Neural progenitor cell (in vitro differentiated cells): ENCODE measurements around the gene ADGRA3. TPM values are rescaled to one million over a fixed set of nuclear protein-coding genes. Genes with fewer than 3 reads are reported as not detected.

Source experiments
- DNase-seq: peaks from one replicate; pipeline ENCODE4 v3.0.0-alpha.2; 2016; ENCODE audit warnings: low spot score
- H2AFZ ChIP-seq: fragments of 200-600 bp; sonication (generic); replicated peaks from 2 replicates; pipeline ENCODE4 v1.6.1; 2016; ENCODE audit warnings: antibody characterized with exemption
- H3F3A ChIP-seq: fragments of 200-600 bp; sonication (generic); 2 replicates; pipeline ENCODE4 v1.6.1; 2016; ENCODE audit warnings: antibody characterized with exemption, low read depth
- H3K27ac ChIP-seq: fragments of 200-600 bp; sonication (generic); 2 replicates; pipeline ENCODE4 v1.5.1; 2016; ENCODE audit warnings: mild to moderate bottlenecking
- H3K27me3 ChIP-seq: fragments of 200-600 bp; sonication (generic); 2 replicates; pipeline ENCODE4 v1.6.1; 2016; ENCODE audit warnings: mild to moderate bottlenecking, moderate library complexity
- H3K36me3 ChIP-seq: fragments of 200-600 bp; sonication (generic); 2 replicates; pipeline ENCODE4 v1.5.1; 2016
- H3K4me1 ChIP-seq: fragments of 200-600 bp; sonication (generic); 2 replicates; pipeline ENCODE4 v1.6.1; 2016; ENCODE audit warnings: mixed run types
- H3K4me2 ChIP-seq: fragments of 200-600 bp; sonication (generic); 2 replicates; pipeline ENCODE4 v1.6.1; 2016
- H3K4me3 ChIP-seq: fragments of 200-600 bp; sonication (generic); 2 replicates; pipeline ENCODE4 v1.5.1; 2016
- H3K79me2 ChIP-seq: fragments of 200-600 bp; sonication (generic); 2 replicates; pipeline ENCODE4 v1.6.1; 2016; ENCODE audit warnings: low read depth
- H3K9ac ChIP-seq: fragments of 200-600 bp; sonication (generic); 2 replicates; pipeline ENCODE4 v1.6.1; 2016
- H3K9me3 ChIP-seq: fragments of 200-600 bp; sonication (generic); 2 replicates; pipeline ENCODE4 v1.5.1; 2016; ENCODE audit warnings: low read depth
- H4K20me1 ChIP-seq: fragments of 200-600 bp; sonication (generic); 2 replicates; pipeline ENCODE4 v1.6.1; 2016; ENCODE audit warnings: low read depth
- H3K27ac Mint-ChIP-seq: 3 replicates; pipeline ENCODE4 v1.8.0; 2021; ENCODE audit warnings: mixed read lengths
- H3K27me3 Mint-ChIP-seq: 2 replicates; pipeline ENCODE4 v1.8.0; 2022; ENCODE audit warnings: low read depth, mild to moderate bottlenecking, inconsistent platforms, moderate library complexity, mixed read lengths; ENCODE audit not compliant: insufficient read depth
- H3K36me3 Mint-ChIP-seq: 3 replicates; pipeline ENCODE4 v1.8.0; 2021; ENCODE audit warnings: mixed read lengths
- H3K4me1 Mint-ChIP-seq: 3 replicates; pipeline ENCODE4 v1.8.0; 2021; ENCODE audit warnings: mixed read lengths
- H3K4me3 Mint-ChIP-seq: 3 replicates; pipeline ENCODE4 v1.8.0; 2021; ENCODE audit warnings: mild to moderate bottlenecking, moderate library complexity, mixed read lengths
- H3K9me3 Mint-ChIP-seq: 3 replicates; pipeline ENCODE4 v1.8.0; 2020; ENCODE audit warnings: mixed read lengths
- EZH2 ChIP-seq: fragments of 200-600 bp; sonication (generic); IDR thresholded peaks from 2 replicates; pipeline ENCODE4 v1.6.1; 2017; ENCODE audit warnings: antibody characterized with exemption, mild to moderate bottlenecking, moderate library complexity
- EZH2phosphoT487 ChIP-seq: fragments of 200-600 bp; sonication (generic); IDR thresholded peaks from 2 replicates; pipeline ENCODE4 v1.6.1; 2017; ENCODE audit warnings: antibody characterized with exemption
- total RNA-seq: library from RNA; depleted of rRNA; stranded (reverse); fragments of >200 nt; gene quantifications from 2 replicates; pipeline ENCODE4 v1.2.3, GENCODE V29; 2015; ENCODE audit warnings: low replicate concordance
- TF ChIP-seq, protein P1 (sequence below): fragments of 200-600 bp; sonication (generic); IDR thresholded peaks from 2 replicates; pipeline ENCODE4 v1.5.1; 2017; ENCODE audit warnings: antibody characterized with exemption, mild to moderate bottlenecking

The ADGRA3 gene
- total RNA-seq, 1 donor from 2014 or later, result 87.9 TPM

DNA sequence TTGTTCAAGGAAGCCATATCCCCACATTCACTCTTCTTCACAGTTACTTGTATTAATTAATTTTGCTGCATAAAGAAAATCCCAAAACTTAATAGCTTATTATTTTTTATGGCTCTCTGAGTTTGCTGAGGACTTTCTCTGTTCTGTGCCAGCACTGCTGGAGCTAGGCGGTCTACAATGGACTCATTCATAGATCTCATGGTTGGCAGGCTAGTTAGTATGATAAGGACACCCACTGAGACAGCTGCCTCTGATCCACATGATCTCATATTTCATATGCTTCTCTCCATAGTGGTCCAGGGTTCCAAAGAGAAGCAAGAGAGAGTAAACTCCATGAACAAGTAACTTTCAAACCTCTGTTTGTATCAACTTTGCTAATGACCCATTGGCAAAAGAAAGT, 170.2 kb downstream of the ADGRA3 start:
- Histone ChIP-seq H3K27ac (no peak overlapping the region), H3K79me2 (no peaks in the 10 kb centered on the region), H4K20me1 (no peaks in the 10 kb centered on the region), H3K4me3 (no peak overlapping the region), H3K4me1 (no peaks in the 10 kb centered on the region), H2AFZ (no peak overlapping the region), H3K9me3 (no peaks in the 10 kb centered on the region), H3K4me2 (no peak overlapping the region), H3K27me3 (no peaks in the 10 kb centered on the region), H3F3A (no peaks in the 10 kb centered on the region), H3K36me3 (no peaks in the 10 kb centered on the region), H3K9ac (no peak overlapping the region)
- TF ChIP-seq, protein P1, sequence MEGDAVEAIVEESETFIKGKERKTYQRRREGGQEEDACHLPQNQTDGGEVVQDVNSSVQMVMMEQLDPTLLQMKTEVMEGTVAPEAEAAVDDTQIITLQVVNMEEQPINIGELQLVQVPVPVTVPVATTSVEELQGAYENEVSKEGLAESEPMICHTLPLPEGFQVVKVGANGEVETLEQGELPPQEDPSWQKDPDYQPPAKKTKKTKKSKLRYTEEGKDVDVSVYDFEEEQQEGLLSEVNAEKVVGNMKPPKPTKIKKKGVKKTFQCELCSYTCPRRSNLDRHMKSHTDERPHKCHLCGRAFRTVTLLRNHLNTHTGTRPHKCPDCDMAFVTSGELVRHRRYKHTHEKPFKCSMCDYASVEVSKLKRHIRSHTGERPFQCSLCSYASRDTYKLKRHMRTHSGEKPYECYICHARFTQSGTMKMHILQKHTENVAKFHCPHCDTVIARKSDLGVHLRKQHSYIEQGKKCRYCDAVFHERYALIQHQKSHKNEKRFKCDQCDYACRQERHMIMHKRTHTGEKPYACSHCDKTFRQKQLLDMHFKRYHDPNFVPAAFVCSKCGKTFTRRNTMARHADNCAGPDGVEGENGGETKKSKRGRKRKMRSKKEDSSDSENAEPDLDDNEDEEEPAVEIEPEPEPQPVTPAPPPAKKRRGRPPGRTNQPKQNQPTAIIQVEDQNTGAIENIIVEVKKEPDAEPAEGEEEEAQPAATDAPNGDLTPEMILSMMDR, result no peak
- TF ChIP-seq EZH2 (no peak), EZH2phosphoT487 (no peak)
- Mint-ChIP-seq H3K4me3 (no peak overlapping the region), H3K9me3 (peaks cover 7% of the 10 kb centered on the region), H3K36me3 (peaks cover 7% of the 10 kb centered on the region), H3K27me3 (peaks cover 3% of the 10 kb centered on the region), H3K4me1 (peaks cover 3% of the 10 kb centered on the region), H3K27ac (no peak overlapping the region)
- no peak for DNase-seq

DNA sequence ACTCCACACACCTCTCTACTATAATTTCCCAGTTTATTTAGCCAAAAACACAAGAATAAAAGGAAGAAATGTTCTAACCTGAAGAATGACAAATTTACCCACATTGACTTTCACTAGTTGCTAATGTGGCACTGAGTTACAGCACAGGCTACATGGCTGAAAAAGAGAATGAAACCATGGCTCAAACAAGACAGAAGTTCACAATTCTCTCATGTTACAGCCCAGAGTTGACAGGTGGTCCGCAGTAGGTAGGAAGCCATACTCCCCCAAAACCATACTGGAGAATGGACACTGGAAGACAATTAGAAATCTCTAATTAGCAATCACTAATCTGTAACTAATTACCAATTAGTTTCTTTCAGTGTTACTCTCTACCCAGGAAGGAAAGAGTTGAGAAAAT, 170.8 kb downstream of the ADGRA3 start:
- Mint-ChIP-seq H3K9me3 (peaks cover 8% of the 10 kb centered on the region), H3K4me3 (no peak overlapping the region), H3K4me1 (peaks cover 3% of the 10 kb centered on the region), H3K27ac (no peak overlapping the region), H3K27me3 (peaks cover 3% of the 10 kb centered on the region), H3K36me3 (peaks cover 7% of the 10 kb centered on the region)
- Histone ChIP-seq H3K4me1 (no peaks in the 10 kb centered on the region), H3K9ac (no peak overlapping the region), H3K4me3 (no peak overlapping the region), H3K27ac (no peak overlapping the region), H2AFZ (no peak overlapping the region), H3K9me3 (no peaks in the 10 kb centered on the region), H4K20me1 (no peaks in the 10 kb centered on the region), H3F3A (no peaks in the 10 kb centered on the region), H3K27me3 (no peaks in the 10 kb centered on the region), H3K36me3 (no peaks in the 10 kb centered on the region), H3K4me2 (no peak overlapping the region), H3K79me2 (no peaks in the 10 kb centered on the region)
- no peak for TF ChIP-seq EZH2
- TF ChIP-seq, protein P1, result no peak
- no peak for TF ChIP-seq EZH2phosphoT487
- DNase-seq, result no peak

DNA sequence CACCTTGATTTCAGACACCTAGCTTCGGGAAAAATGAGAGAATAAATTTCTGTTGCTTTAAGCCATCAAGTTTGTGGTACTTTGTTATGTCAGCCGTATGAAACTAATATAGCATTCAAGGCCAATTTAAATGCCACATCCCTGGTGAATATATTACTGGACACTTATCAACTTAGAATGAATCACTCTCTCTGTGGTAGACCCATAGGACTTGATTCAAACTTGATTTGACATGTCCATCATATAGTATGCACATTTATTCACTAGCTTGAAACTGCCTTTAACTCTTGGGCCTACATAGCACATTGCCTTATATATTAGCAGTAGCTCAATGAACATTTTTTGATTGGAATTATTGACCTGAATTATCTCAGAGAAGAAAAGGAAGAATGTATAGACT, 172.3 kb downstream of the ADGRA3 start:
- TF ChIP-seq EZH2 (no peak), EZH2phosphoT487 (no peak)
- TF ChIP-seq, protein P1, result no peak
- peaks cover 9% of the 10 kb centered on the region for H3K9me3 Mint-ChIP-seq
- Histone ChIP-seq H3K4me2 (no peak overlapping the region), H3K36me3 (no peaks in the 10 kb centered on the region), H4K20me1 (no peaks in the 10 kb centered on the region), H3K79me2 (no peaks in the 10 kb centered on the region), H3K9ac (no peak overlapping the region), H2AFZ (no peak overlapping the region), H3K4me1 (no peaks in the 10 kb centered on the region), H3F3A (no peaks in the 10 kb centered on the region), H3K4me3 (no peak overlapping the region), H3K27me3 (no peaks in the 10 kb centered on the region), H3K9me3 (no peaks in the 10 kb centered on the region), H3K27ac (no peak overlapping the region)
- peaks cover 3% of the 10 kb centered on the region for H3K4me1 Mint-ChIP-seq
- H3K27me3 Mint-ChIP-seq, result peaks cover 3% of the 10 kb centered on the region
- H3K27ac Mint-ChIP-seq, result no peak overlapping the region
- H3K36me3 Mint-ChIP-seq, result peaks cover 7% of the 10 kb centered on the region
- H3K4me3 Mint-ChIP-seq, result no peak overlapping the region
- DNase-seq, result no peak

DNA sequence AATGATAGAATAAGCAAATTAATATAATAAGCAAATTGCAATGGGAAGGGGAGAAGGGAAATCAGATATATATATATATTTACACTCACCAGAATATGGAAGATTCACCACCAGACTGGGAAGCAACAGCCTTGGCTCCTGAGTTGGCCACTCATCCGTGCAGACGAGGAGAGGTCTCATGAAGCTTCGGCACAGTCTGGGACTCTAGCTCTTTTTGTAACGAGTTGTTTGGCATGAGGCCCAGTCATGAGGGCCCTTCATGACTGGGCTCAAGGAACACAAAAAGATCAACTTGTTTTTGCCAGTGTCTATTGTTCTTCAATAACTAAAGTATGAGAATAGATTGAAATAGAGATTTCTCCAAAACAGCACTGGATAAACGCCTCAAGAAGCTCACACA, 176.4 kb downstream of the ADGRA3 start:
- no peak overlapping the region for H3K27ac Mint-ChIP-seq
- TF ChIP-seq EZH2 (no peak), EZH2phosphoT487 (no peak)
- TF ChIP-seq, protein P1, result no peak
- peaks cover 9% of the 10 kb centered on the region for H3K9me3 Mint-ChIP-seq

More for the DNA sequence above, 176.4 kb downstream of the ADGRA3 start:
- Histone ChIP-seq H3K79me2 (no peaks in the 10 kb centered on the region), H2AFZ (no peak overlapping the region), H3K4me2 (no peak overlapping the region), H3K27ac (no peak overlapping the region), H3K9ac (no peak overlapping the region), H3K9me3 (no peaks in the 10 kb centered on the region), H4K20me1 (no peaks in the 10 kb centered on the region), H3K36me3 (no peaks in the 10 kb centered on the region), H3K4me3 (no peak overlapping the region), H3F3A (no peaks in the 10 kb centered on the region), H3K4me1 (no peaks in the 10 kb centered on the region), H3K27me3 (no peaks in the 10 kb centered on the region)
- Mint-ChIP-seq H3K4me3 (no peak overlapping the region), H3K36me3 (peaks cover 7% of the 10 kb centered on the region), H3K4me1 (no peaks in the 10 kb centered on the region), H3K27me3 (peaks cover 3% of the 10 kb centered on the region)
- no peak for DNase-seq
